A549 (cell line): ENCODE results near the gene TSR1.

ENCODE experiments used
- CEBPB ChIP-seq, 2 experiments: fragments of >200 bp in 1 of 2; sonication (Bioruptor Twin) in 1 of 2; formaldehyde crosslinking in 1 of 2; IDR thresholded peaks; 2 replicates each; pipeline ENCODE4 v1.6.1; 2012 to 2016
- E2F6 ChIP-seq: IDR thresholded peaks from 2 replicates; pipeline ENCODE4 v1.6.1; 2012; ENCODE audit warnings: low read depth, borderline replicate concordance
- EHMT2 ChIP-seq: fragments of 200-600 bp; sonication (generic); IDR thresholded peaks from 2 replicates; pipeline ENCODE4 v1.6.1; 2016; ENCODE audit warnings: antibody characterized with exemption, low read depth, mild to moderate bottlenecking, moderate library complexity
- EP300 ChIP-seq, 2 experiments: fragments of >200 bp; sonication (Bioruptor Twin); formaldehyde crosslinking; IDR thresholded peaks; 2 replicates in 1 of 2; 3 replicates in 1 of 2; pipeline ENCODE4 v1.6.1; 2016 to 2017
- MAZ ChIP-seq: fragments of 150-350 bp; IDR thresholded peaks from 2 replicates; pipeline ENCODE4 v1.6.1; 2014; ENCODE audit warnings: antibody characterized with exemption, low read depth, low read length, borderline replicate concordance
- POLR2A ChIP-seq: IDR thresholded peaks from 2 replicates; pipeline ENCODE4 v1.6.1; 2012; ENCODE audit warnings: mild to moderate bottlenecking, low read length
- RNF2 ChIP-seq: fragments of 200-600 bp; sonication (generic); IDR thresholded peaks from 2 replicates; pipeline ENCODE4 v1.6.1; 2016; ENCODE audit warnings: low read depth, mild to moderate bottlenecking, antibody characterized with exemption, moderate library complexity, borderline replicate concordance
- TF ChIP-seq, protein P1 (sequence below): fragments of >200 bp; sonication (Bioruptor Twin); formaldehyde crosslinking; IDR thresholded peaks from 3 replicates; pipeline ENCODE4 v1.5.1; 2016

GRCh38 chr17:2303204-2304188 is 32.8 kb downstream of the TSR1 start, which contains the start of the genes SMG6 and SRR:
- TF ChIP-seq POLR2A (peak; percentile 86), MAZ (peak; percentile 65; the same call in 1 of the 2 replicates), RNF2 (no peak), E2F6 (peak; percentile 72), EHMT2 (no peak), CEBPB (IDR thresholded peaks at IDR 0.05) (no peak), EP300 (IDR thresholded peaks at IDR 0.05) (no peak)
- TF ChIP-seq, protein P1, sequence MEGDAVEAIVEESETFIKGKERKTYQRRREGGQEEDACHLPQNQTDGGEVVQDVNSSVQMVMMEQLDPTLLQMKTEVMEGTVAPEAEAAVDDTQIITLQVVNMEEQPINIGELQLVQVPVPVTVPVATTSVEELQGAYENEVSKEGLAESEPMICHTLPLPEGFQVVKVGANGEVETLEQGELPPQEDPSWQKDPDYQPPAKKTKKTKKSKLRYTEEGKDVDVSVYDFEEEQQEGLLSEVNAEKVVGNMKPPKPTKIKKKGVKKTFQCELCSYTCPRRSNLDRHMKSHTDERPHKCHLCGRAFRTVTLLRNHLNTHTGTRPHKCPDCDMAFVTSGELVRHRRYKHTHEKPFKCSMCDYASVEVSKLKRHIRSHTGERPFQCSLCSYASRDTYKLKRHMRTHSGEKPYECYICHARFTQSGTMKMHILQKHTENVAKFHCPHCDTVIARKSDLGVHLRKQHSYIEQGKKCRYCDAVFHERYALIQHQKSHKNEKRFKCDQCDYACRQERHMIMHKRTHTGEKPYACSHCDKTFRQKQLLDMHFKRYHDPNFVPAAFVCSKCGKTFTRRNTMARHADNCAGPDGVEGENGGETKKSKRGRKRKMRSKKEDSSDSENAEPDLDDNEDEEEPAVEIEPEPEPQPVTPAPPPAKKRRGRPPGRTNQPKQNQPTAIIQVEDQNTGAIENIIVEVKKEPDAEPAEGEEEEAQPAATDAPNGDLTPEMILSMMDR = no peak
